BJ (cell line): Measurements from ENCODE around the gene NEIL3. TPM values are rescaled to one million over a fixed set of nuclear protein-coding genes. Genes with fewer than 3 reads are reported as not detected.
A peak's percentile ranks its signal among the peaks of the same experiment; 100 is the strongest.

Source experiments
- CTCF ChIA-PET: fragments of 350-600 bp; formaldehyde crosslinking; extraction: SDS; loops from one replicate; lab custom pipeline; 2021; ENCODE audit warnings: antibody characterized with exemption, inconsistent platforms; lab: Yijun Ruan, JAX
- POLR2A ChIA-PET: fragments of 300-600 bp; sonication (Branson Sonifier 250); formaldehyde crosslinking; extraction: SDS; loops from one replicate; lab custom pipeline; 2021; ENCODE audit warnings: antibody characterized with exemption; lab: Charles Lee
- DNase-seq: peaks from one replicate; pipeline ENCODE4 v3.0.0-alpha.2; 2011; ENCODE audit warnings: low read depth
- H3K27me3 ChIP-seq: 2 replicates; pipeline ENCODE4 v1.6.0; 2011; ENCODE audit warnings: low read length; ENCODE audit not compliant: control insufficient read depth, insufficient read depth
- H3K36me3 ChIP-seq: 2 replicates; pipeline ENCODE4 v1.5.1; 2011; ENCODE audit warnings: low read length; ENCODE audit not compliant: control insufficient read depth, insufficient read depth
- H3K4me3 ChIP-seq: 2 replicates; pipeline ENCODE4 v1.5.1; 2011; ENCODE audit warnings: low read depth, mild to moderate bottlenecking, control low read depth, low read length
- CTCF ChIP-seq: IDR thresholded peaks from 2 replicates; pipeline ENCODE4 v1.5.1; 2011; ENCODE audit warnings: low read depth, mild to moderate bottlenecking, control low read depth, inconsistent platforms, low read length, moderate library complexity; ENCODE audit not compliant: insufficient read depth
- polyA plus RNA-seq: library from polyadenylated mRNA; depleted of rRNA; stranded (reverse); fragments of >200 nt; gene quantifications from 2 replicates; pipeline ENCODE4 v1.2.3, GENCODE V29; 2011

The NEIL3 gene
- polyA plus RNA-seq, 1 experiment, result 3.6 TPM

GRCh38 chr4:177323416-177323815 is 13.7 kb downstream of the NEIL3 start:
- ChIA-PET POLR2A (no interaction called here), CTCF (no interaction called here)
- DNase-seq, result no peak
- Histone ChIP-seq H3K36me3 (no peaks in the 10 kb centered on the region), H3K4me3 (no peak overlapping the region), H3K27me3 (no peaks in the 10 kb centered on the region)
- TF ChIP-seq CTCF, result no peak

GRCh38 chr4:177332119-177332518 is 22.4 kb downstream of the NEIL3 start:
- ChIA-PET POLR2A (no interaction called here), CTCF (interaction anchor here (0.6 to 1.7 kb wide), 3 partner anchors 10 to 207 kb away, joined by 3 to 4 read pairs (median 4); no protein-coding TSS in a partner anchor)
- H3K36me3 ChIP-seq, result no peaks in the 10 kb centered on the region
- H3K27me3 ChIP-seq, result no peaks in the 10 kb centered on the region
- no peak for TF ChIP-seq CTCF
- DNase-seq, result no peak
- no peak overlapping the region for H3K4me3 ChIP-seq

GRCh38 chr4:177339477-177340374 is 30.1 kb downstream of the NEIL3 start:
- TF ChIP-seq CTCF, result peak; percentile 70
- H3K4me3 ChIP-seq, result no peak overlapping the region
- DNase-seq, result no peak
- CTCF ChIA-PET, result interaction anchor here (0.7 to 3.6 kb wide), 13 partner anchors 11 to 963 kb away, joined by 3 to 20 read pairs (median 3); no protein-coding TSS in a partner anchor
- POLR2A ChIA-PET, result interaction anchor here (0.6 kb wide), 1 partner anchor 91 kb away, joined by 9 read pairs; no protein-coding TSS in a partner anchor
- H3K27me3 ChIP-seq, result no peaks in the 10 kb centered on the region
- H3K36me3 ChIP-seq, result no peaks in the 10 kb centered on the region

- TF ChIP-seq CTCF, result no peak
- ChIA-PET POLR2A (no interaction called here), CTCF (interaction anchor here (1.0 kb wide), 1 partner anchor 12 kb away, joined by 3 read pairs; no protein-coding TSS in a partner anchor)
Observed at GRCh38 chr4:177348348-177348747, 38.7 kb downstream of the NEIL3 start.

GRCh38 chr4:177349191-177349590 is 39.5 kb downstream of the NEIL3 start:
- DNase-seq, result no peak
- no peak for TF ChIP-seq CTCF
- no peaks in the 10 kb centered on the region for H3K27me3 ChIP-seq
- CTCF ChIA-PET, result interaction anchor here (0.5 kb wide), 1 partner anchor 15 kb away, joined by 3 read pairs; no protein-coding TSS in a partner anchor
- no peak overlapping the region for H3K4me3 ChIP-seq
- 0 out of 2 replicates have a peak, but pooled peaks cover 1% of the 10 kb centered on the region for H3K36me3 ChIP-seq
- POLR2A ChIA-PET, result no interaction called here

More at GRCh38 chr4:177348348-177348747, 38.7 kb downstream of the NEIL3 start:
- H3K4me3 ChIP-seq, result no peak overlapping the region
- 0 out of 2 replicates have a peak, but pooled peaks cover 1% of the 10 kb centered on the region for H3K36me3 ChIP-seq
- DNase-seq, result no peak
- H3K27me3 ChIP-seq, result no peaks in the 10 kb centered on the region
